Measurements from ENCODE around the gene IPO13. TPM values are rescaled to one million over a fixed set of nuclear protein-coding genes. Genes with fewer than 3 reads are reported as not detected.
A peak's percentile ranks its signal among the peaks of the same experiment; 100 is the strongest.

IPO13 gene
- total RNA-seq, 1 donor, result 30.4 TPM

GRCh38 chr1:43999455-43999854, 52.7 kb downstream of the IPO13 start:
- DNase-seq (ENCODE audit: low read depth in 2 of 3, low spot score in 2 of 3), result no peak

- DNase-seq (ENCODE audit: low read depth in 2 of 3, low spot score in 2 of 3), result no peak
Observed at GRCh38 chr1:44000122-44000665, 53.4 kb downstream of the IPO13 start.

GRCh38 chr1:44002165-44002564, 55.4 kb downstream of the IPO13 start:
- DNase-seq (ENCODE audit: low read depth in 2 of 3, low spot score in 2 of 3), result no peak

- DNase-seq (ENCODE audit: low read depth in 2 of 3, low spot score in 2 of 3), result no peak
Observed at GRCh38 chr1:44002606-44003157, 55.9 kb downstream of the IPO13 start.

GRCh38 chr1:44008259-44008658, 61.5 kb downstream of the IPO13 start:
- no peak for DNase-seq (ENCODE audit: low read depth in 2 of 3, low spot score in 2 of 3)

GRCh38 chr1:44010935-44011471, 64.3 kb downstream of the IPO13 start:
- no peak for DNase-seq (ENCODE audit: low read depth in 2 of 3, low spot score in 2 of 3)

- no peak for DNase-seq (ENCODE audit: low read depth in 2 of 3, low spot score in 2 of 3)
Observed at GRCh38 chr1:44012404-44012803, 65.7 kb downstream of the IPO13 start.

GRCh38 chr1:44012941-44013609, 66.3 kb downstream of the IPO13 start:
- DNase-seq (ENCODE audit: low read depth in 2 of 3, low spot score in 2 of 3), result peak in 1 of 3 donors; percentile 70

- DNase-seq (ENCODE audit: low read depth in 2 of 3, low spot score in 2 of 3), result no peak
Observed at GRCh38 chr1:44013949-44014348, 67.2 kb downstream of the IPO13 start.

GRCh38 chr1:44014365-44015104, 67.8 kb downstream of the IPO13 start:
- DNase-seq (ENCODE audit: low read depth in 2 of 3, low spot score in 2 of 3), result no peak

GRCh38 chr1:44015206-44015605, 68.5 kb downstream of the IPO13 start:
- DNase-seq (ENCODE audit: low read depth in 2 of 3, low spot score in 2 of 3), result no peak

GRCh38 chr1:44016041-44016889, 69.5 kb downstream of the IPO13 start:
- DNase-seq (ENCODE audit: low read depth in 2 of 3, low spot score in 2 of 3), result no peak

- no peak for DNase-seq (ENCODE audit: low read depth in 2 of 3, low spot score in 2 of 3)
Observed at GRCh38 chr1:44016890-44017400, 70.2 kb downstream of the IPO13 start.

Other genes starting within 250 kb of the IPO13 start
- gene ST3GAL3, start 239.4 kb upstream of the IPO13 start, total RNA-seq, result 28.5 TPM
- gene ARTN, start 13.1 kb upstream of the IPO13 start, total RNA-seq, result 0.27 TPM
- gene DPH2, start 23.1 kb downstream of the IPO13 start, total RNA-seq, result 32.6 TPM
- 131 TPM for gene ATP6V0B, start 28.0 kb downstream of the IPO13 start, total RNA-seq
- 42.5 TPM for gene B4GALT2, start 32.3 kb downstream of the IPO13 start, total RNA-seq
- gene CCDC24, start 44.6 kb downstream of the IPO13 start, total RNA-seq, result 4.6 TPM
- 0.81 TPM for gene SLC6A9, start 84.5 kb downstream of the IPO13 start, total RNA-seq
- under 0.01 TPM for gene KLF17, start 171.9 kb downstream of the IPO13 start, total RNA-seq
- not detected for gene KLF18, start 194.7 kb downstream of the IPO13 start, total RNA-seq